DOHH2 (cell line): ENCODE measurements around the gene CLCNKA.

Source experiments
- CTCF ChIP-seq: fragments of 200-600 bp; sonication (generic); IDR thresholded peaks from one replicate; pipeline ENCODE4 v1.5.1; 2014; ENCODE audit warnings: antibody characterized with exemption, mild to moderate bottlenecking, low read depth, low read length; ENCODE audit not compliant: poor library complexity, severe bottlenecking
- EZH2phosphoT487 ChIP-seq: fragments of 200-600 bp; sonication (generic); IDR thresholded peaks from 2 replicates; pipeline ENCODE4 v1.6.1; 2017; ENCODE audit warnings: borderline replicate concordance, mild to moderate bottlenecking, antibody characterized with exemption, low read length, moderate library complexity, mixed read lengths

GRCh38 chr1:16043521-16043920 is 21.7 kb downstream of the CLCNKA start, which contains the start of gene CLCNKB:
- no peak for TF ChIP-seq EZH2phosphoT487
- no peak for TF ChIP-seq CTCF
